Lung microvascular endothelial cell (primary cell): ENCODE results near the gene CHIT1. TPM values are rescaled to one million over a fixed set of nuclear protein-coding genes. Genes with fewer than 3 reads are reported as not detected.

Source experiments
- DNase-seq, 2 donors: peaks; one replicate each; pipeline versions ENCODE4 v3.0.0 to v3.0.0-alpha.2; 2010; ENCODE audit warnings: low read depth in 2 of 2
- total RNA-seq: library from RNA; depleted of rRNA; stranded (reverse); fragments of >200 nt; gene quantifications from 2 replicates; pipeline ENCODE4 v1.2.1, GENCODE V29; 2014

CHIT1 gene
- total RNA-seq, 1 donor from 2014 or later: not detected

DNA sequence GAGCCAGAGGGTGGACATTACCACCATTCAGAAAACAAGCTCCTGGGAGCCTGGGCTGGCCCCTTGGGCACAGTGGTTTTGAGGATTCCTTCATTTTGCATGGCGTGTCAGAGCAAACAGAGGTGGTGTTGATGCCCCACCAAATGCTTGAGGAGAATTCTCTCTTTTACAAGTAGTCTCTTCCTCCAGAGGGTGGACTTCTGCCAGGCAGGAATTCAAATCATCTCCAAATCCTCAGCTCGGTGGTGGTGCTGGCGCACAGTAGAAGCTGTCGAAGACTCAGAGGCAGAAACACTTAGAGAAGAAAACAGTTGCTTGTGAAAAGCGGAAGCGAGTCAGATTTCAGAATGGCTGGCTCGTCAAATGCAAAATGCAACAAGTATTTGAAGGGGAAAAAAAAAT lies 39.5 kb downstream of the CHIT1 start:
- no peak for DNase-seq

DNA sequence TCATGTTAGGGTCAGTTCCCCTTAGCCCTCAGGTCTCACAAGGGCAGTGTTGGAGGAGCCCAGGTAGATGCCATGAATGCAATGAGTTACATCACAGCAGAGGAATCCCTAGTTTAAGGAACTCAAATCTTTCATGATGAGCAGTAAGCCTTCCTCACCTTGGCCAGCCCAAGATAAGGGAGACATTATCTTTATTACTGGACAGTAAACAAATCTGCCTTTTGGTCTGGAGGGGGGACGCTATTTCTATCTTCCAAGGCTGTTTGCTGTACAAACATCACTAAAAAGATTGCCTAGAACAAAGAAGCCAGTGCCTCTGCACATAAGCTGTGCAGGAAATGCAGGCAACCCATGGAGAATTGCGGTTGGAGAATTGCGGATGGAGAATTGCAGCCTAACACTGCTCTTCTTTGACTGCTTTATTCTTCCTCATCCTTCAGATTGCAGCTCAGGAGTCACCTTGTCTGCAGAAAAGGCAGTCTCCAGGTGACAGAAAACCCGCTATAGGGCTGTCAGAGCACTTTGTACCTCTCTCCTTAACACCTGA lies 40.7 kb downstream of the CHIT1 start:
- no peak for DNase-seq

DNA sequence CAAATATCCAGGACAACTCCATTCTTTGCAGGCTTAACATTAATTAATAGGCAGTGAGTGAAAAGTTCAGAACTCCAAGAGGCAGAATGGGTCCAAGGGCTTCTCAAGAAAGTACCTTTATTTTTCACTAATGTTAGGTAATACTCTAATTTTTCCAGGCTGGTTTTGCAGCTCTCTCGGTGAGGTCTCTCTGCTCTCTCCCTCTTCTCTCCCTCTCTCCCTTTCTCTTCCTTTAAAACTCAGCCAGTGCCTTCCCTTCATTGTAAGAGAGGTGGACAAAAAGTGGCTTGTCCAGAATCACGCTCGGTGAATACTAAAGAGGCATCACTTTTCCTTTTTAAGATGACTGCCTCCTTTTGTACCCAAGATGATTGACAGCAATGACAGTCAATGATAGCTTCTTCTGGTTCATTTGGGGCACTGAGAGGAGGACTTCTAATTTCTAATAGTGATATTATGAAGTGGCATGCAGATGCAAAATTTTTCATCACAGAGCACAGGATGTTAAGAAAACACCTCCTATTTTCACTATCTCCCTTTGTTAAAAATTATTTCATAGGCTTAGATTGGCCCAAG lies 41.7 kb downstream of the CHIT1 start:
- DNase-seq: no peak

DNA sequence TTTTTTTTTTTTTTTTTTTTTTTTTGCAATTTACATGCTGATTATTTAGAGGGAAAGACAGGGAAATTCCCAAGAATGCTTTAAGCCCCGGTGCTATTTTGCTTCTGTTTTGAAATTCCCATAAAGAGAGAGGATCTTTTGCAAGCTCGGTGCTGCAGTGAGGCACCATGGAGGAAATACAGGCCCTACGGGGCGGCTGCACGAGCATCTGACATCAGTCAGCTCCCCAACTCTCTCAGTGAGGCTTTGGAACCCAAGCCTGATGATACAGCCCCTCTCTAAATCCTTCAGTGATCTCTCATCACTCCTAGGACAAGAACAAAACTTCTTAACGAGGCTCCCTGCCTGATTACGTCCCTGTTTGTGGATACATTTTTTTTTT lies 42.2 kb downstream of the CHIT1 start:
- DNase-seq: no peak

DNA sequence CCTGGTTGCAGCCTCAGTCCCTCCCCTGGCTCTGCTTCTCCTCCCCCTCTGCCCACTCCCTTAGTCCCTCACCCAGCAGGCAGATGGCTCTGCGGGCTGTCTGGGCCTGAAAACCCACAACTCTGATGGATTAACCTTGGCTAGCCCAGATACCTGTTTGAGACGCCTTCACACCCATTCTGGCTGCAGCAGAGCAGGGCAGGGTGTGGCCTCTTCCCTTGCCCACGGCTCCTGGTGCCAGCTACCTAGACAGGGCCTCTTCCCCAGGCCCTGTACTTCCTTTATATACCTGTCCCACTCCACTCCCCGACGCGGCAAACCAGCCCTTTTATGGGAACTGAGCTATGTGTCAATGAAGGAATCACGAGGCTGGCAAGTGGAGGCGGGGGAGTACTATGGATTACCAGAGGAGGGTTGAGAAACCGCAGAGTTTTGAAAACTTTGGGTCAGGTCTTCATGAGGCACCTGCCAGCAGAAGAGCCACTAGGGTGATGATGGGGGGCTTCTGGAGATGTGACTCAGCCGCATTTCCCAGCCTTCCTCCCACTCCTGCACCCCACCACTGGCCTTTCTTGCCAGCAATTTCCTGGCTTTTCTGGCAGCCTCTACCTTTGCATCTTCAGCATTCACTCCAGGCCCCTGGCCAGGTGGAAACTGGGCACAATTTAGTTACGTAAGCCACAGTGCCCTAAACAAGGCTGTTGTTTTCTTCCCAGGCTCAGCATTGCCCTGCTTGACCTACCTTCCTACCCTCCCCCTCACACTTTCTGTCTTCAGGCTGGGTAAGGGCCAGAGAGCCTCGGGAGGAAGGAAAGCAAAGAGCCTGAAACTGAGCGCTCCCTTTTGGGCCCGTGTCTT lies 42.8 kb downstream of the CHIT1 start, which contains the start of gene CHI3L1:
Gene CHI3L1, minus strand, starts transcription at position 259 of the 858 bp plus-strand sequence. Its CDS starts 81 bp downstream, at position 178.
- DNase-seq: no peak

DNA sequence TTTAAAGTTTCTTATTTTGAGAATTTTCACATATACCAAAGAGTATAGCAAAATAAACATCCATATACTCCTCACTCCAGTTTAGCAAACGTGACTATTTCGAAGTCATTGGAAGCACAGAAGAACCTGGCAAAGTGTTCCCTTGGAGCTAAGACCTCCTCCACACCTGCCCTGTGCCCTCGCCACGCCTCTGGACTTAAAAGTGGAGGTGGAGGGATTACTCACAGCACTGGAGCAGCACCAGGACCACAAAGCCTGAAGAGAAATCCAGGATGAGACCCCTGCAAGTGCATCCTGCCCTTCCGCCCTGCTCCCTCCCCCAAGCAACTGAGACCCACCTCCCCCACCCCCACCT lies 43.4 kb downstream of the CHIT1 start:
- DNase-seq: no peak

DNA sequence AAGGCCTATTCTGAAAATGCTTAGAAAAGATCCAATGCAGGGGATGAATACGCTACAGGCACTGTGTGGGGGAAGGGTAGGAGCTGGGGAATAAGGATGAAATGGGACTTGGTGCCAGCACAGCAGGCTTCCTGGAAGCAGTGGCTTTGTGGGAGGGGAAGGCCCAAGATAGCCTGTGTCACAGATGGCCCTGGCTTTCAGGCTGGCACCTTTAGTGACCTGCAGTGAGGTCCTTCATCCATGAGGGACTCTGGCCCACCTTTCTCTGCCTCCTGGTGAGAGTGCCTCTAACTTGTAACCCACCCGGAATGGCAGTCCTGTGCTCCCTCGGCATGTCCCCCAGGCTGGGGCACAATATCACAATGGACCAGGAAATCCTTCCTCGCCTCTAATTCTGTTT lies 43.9 kb downstream of the CHIT1 start:
- no peak for DNase-seq

DNA sequence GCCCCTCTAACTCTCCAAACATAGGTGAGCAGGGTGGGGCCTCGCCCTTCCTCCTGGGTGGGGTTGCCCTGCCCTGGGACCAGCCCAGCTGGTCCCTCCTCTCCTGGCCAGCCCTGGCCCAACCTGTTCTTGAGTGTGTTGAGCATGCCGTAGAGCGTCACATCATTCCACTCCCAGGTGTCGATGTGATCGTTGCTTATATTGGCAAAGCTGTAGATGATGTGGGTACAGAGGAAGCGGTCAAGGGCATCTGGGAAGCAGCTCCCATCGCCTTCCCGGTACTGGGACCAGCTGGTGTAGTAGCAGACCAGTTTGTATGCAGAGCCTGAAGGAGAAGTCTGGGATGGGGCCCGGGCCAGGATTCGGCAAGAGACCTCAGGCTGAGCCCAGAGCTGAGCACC lies 44.4 kb downstream of the CHIT1 start:
- DNase-seq: no peak

DNA sequence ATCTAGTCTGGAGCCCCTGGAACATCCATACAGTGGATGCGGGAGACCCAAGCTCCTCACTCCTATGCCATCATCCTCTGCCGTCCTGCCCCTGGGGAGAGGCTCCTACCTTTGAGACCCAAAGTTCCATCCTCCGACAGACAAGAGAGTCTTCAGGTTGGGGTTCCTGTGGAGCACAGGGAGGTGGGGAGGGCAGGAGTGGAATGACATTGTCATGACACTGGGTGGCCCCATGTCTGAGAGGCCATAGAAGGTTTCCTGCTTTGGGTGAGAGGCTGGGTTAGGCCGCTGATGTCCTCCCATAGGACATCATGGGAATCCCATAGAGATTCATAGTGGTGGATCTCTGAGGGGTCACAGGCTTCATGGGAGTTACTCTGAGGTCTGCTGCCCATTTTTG lies 45.0 kb downstream of the CHIT1 start:
- no peak for DNase-seq

DNA sequence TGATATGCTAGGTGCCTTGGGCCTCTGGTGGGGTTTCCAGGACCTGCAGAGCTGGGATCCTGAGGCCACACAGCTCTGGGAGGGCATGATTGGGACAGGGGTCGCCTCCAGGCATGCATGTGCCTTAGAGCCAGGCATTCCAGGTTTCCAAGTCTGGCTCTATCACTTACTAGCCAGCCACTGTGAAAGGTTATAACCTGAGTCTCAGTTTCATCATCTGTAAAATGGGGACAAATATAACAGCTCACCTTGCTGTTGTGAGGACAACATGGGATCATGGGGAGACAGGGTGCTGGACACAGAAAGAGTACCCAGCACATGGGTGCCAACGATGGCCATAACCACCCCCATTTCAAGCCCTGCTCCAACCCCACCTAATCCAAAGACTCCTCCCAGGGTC lies 45.6 kb downstream of the CHIT1 start:
- no peak for DNase-seq

DNA sequence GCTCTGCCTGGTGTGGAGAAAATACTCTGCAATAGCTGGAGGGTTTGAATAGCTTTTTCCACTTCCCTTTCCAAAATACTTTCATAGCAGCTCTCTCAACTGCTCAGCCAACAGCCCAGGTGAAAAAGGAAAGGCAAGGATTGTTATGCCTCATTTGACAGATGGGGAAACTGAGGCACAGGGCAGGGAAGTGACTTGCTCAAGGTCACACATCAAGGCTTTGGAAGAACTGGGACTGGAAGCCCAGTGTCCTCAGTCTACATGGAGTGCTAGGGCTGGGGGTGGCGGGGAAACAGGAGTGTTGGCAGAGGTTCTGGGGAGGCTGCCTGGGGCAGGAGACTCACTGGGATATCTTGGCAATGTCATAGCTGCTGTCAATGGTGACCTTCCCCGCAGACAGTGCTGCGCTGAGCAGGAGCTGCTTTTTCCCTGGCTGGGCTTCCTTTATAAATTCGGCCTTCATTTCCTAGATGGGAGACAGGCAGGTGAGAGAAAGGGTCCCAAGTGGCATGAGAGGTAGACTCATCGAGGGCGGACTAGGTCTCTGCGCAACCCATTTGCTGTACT lies 47.0 kb downstream of the CHIT1 start:
- no peak for DNase-seq

DNA sequence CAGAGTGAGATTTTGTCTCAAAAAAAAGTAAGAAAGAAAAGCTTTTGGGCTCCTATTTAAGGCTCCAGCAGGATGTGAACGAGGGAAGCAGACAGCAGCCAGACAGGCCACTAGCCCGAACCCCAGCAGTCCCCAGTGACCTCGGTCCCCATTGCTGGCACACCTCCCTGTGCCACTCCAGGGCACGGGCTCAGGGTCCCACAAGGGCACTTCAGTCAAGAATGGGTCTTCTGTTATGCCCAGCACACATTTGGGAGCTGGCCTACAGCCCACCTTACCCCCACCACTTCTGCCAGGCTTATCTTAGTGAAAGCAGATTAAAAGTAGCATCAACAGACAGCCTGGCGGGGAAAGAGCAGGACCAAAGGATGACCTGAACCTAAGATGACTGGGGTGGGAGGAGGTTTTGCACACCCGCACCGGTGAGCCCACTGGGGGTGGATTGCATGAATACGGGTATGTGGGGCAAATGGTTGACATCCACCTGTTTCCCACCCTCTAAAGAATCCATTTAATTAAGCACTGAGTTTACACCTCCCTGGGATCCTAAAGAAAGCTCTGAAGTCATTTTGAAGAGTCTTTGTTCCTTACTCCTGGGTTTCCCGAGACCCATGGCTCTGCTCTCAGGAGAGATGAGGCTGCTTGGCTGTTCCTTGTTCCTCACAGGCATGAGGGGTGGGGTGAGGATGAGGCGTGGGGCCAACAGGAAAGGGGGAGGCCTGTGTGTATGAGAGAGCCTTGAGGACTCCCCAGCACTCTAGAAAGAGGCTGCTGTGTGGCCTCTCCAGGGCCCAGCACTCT lies 47.7 kb downstream of the CHIT1 start:
- DNase-seq: no peak

DNA sequence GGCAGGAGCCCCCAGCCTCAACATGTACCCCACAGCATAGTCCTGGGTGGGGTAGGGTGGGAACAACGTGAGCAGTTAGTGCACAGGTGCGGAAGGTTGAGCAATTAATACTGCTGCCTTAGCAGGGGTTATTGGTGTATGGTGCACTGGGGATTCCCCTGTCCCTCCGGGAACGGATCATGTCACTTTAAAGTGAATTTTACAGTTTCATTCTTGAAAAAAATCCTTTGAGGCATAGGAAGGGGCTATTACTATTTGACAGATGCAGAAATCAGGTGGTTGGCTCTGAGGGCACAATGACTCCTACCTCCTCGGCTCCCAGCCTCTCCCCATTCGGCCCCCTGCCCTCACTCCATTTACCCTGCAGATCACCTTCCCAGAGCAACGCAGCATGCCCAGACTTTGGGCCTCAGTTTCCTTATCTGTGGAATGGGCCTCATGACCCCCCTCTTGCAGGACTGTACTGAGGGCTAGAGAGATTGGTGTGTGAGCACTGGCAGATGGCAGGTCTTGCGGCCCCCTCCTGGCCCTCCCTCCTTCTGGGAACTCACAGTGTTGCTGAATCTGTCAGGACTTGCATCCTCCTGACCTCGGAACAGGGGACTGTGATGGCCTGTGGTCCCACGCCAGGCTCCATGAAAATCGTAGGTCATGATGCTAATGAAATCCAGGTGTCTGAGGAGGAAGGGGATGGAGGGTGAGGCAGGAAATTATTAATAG lies 48.7 kb downstream of the CHIT1 start:
- no peak for DNase-seq

DNA sequence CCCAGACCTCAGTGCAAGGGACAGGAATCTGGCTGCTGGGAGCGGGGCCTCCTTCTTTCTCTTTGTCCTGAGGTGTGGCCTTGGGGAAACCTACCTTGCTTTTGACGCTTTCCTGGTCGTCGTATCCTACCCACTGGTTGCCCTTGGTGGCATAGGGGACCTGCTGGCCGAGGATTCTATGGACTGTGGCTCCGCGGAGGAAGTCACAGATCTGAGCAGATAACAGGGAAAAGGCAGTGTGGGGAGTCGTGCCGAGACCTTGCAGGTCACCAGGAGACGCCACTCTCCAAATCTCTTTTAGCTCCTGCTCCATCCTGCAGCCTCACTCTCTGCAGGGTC lies 49.8 kb downstream of the CHIT1 start:
- DNase-seq: no peak

DNA sequence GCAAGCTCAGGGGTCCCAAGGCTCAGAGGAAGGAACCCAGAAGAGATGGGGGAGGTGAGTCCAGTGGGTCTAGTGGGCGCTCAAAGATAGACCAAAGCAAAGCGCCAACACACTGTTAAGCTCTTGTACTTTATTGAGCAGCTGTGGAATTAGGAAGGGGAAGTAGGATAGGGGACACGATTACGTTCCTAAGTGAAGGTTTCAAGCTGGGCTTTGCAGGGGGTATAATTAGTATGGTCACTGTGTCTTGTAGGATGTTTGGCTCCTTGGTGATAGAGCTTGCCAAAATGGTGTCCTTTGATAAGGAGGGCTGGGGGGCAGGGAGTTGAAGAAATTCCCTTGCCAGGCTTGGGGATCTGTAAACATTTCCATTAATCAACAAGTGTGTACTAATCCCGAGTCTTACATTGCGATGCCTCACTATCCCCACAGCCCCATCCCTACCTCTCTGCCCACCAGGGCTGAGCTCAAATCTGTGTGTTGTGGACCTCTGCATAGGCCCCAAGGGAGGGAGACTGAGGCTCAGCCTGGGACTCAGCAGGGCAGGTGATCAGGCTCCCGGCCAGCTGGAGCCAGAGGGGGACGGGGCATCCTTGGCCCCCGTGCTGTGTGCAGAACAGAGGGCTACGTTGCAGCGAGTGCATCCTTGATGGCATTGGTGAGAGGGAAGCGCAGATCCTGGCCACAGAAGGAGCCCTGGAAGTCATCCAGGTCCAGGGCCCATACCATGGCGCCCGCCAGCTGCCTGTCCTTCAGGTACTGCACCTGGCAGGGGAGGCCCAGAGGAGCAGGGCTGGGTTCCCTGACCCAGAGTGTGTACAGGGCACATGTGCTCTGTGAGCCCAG lies 50.4 kb downstream of the CHIT1 start:
- DNase-seq: no peak

DNA sequence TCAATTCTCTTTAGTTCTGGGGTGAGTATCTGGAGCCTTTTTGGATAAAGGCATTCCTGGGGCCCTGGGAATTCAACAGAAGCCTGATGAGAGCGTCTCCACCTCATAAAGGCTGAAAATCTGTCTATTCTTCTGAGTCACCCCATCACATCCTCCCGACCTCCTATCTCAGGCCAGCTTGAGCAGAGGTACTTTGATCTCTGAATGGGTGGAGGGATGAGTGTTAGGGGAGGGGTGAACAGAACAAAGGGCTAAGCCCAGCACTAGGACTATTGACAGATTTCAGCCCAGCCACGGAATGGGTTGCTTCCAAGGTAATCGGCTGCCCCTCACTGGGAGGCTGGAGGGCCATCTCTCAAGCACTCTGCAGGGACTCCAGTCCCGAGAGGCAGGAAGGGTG lies 51.4 kb downstream of the CHIT1 start:
- DNase-seq: peak in 1 of 2 donors; percentile 11

DNA sequence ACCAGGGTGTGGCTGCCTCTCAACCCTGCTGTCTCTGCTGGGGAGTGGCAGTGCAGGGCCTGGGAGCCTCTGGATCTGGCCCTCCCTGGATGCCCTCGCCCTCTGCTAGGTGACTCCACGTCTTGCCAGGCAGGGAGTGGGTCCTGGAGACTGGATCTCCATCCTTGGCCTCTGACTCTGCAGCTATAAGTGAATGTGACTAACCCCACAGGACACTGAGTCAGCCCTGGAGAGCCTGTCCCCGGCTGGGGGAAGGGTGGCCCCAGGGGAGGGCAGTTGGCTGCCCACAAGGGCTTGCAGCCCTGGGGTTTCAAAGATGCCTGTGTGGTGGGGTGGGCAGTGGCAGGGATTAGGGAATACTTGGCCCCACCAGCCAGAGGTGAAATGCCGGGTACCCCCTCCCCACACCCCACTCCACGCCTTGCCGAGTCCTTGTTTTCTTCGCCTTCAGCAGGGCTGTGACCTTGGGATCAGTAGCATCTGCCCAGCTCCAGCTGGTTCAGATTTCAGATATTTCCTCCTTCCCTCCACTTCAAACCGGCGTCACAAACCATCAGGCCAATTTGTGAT lies 51.9 kb downstream of the CHIT1 start:
- peak in 1 of 2 donors; percentile 46 for DNase-seq

DNA sequence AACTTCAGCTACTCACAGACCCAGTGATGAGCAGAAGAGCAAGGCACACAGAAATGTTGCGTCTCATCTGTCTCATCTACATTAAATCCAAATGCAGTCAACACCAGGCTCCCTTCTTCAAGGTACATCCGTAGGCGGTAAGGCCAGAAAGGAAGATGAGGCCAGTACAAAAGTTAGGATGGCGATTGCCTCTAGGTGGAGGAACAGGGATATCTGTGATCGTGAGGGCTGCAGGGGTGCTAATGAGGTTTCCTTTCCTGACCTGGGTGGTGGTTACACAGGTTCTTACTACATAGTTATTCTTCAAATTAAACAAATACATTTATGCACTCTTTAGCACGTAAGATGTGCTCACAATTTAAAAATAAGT lies 52.5 kb downstream of the CHIT1 start:
- no peak for DNase-seq

DNA sequence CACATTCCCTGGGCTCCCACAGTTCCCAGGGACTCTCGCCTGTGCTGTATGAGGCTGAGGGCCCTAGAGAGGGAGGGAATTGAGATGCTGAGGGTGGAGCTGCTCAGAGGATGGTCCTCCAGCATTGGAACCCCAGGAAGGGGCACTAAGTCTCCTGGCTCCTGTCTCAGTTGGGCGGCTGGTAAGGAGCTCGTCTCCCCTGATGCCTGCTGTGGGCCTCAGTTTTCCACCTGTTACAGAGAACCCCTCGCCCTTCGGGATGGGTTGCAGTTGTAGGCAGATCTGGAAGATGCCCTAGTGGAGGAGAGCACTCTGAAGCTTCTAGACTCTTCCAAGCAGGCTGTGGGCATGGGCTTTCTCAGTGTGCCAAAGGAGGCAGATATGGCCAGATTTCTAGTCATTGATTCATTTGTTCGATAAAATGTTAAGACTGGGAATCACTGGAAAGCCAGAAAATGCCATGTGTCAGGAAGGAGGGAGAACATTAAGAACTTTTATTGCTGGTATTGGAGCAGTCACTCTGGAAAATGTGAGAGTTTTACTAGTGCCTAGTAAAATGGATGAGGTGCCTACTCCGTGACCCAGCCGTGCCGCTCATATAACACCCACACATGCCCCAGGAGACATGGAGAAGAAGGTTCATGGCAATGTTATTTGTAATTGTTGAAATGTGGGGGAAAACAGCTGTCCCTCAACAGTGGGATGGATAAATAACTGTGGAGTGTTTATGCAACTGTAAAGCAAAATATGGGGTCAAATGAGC lies 53.0 kb downstream of the CHIT1 start:
- no peak for DNase-seq
